Upper lobe of left lung (tissue), 4 donors: Measurements from ENCODE around the gene CHST11.

Source experiments
- EP300 ChIP-seq, 4 donors: sonication (generic); formaldehyde crosslinking; IDR thresholded peaks; one replicate each; pipeline ENCODE4 v1.5.1; 2017; ENCODE audit warnings: antibody characterized with exemption in 4 of 4, control low read depth in 2 of 4
- POLR2A ChIP-seq, 4 donors: fragments of 450-650 bp; IDR thresholded peaks; one replicate each; pipeline ENCODE4 v1.5.1; 2016 to 2017; ENCODE audit warnings: antibody characterized with exemption in 4 of 4, mild to moderate bottlenecking in 2 of 4
- POLR2AphosphoS5 ChIP-seq, 2 donors: sonication (generic); formaldehyde crosslinking; IDR thresholded peaks; one replicate each; pipeline ENCODE4 v1.5.1; 2017; ENCODE audit warnings: antibody characterized with exemption in 2 of 2
- TF ChIP-seq, protein P1 (sequence below), 6 experiments: fragments of 450-650 bp in 4 of 6; fragments of 200-600 bp in 2 of 6; sonication (generic) in 2 of 6; IDR thresholded peaks; one replicate each; pipeline ENCODE4 v1.5.1; 2016 to 2019; ENCODE audit warnings: antibody characterized with exemption in 6 of 6

DNA sequence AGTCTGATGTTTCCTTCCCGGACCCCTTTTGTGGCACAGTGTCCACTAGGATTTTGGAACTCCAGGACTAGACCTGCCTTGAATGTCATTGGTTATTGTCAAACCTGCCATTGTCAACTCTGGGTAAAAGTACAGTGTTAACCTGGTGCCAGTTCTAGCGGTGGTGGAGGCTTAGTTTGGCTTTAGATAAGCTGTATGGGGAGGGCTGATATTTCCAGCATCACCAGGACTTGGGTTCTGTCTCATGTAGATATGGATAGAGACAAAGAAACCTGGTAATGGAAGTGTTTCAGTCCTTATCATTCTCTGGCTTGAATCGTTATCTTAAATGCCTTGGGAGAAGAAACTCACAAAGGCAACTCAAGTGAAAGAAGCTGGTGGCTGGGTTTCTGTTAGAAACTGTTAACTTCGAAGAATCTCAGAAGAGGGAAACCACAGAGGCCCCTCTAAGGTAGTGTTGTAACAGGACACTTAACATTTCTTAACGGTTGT lies 10.6 kb downstream of the CHST11 start:
- TF ChIP-seq EP300 (IDR thresholded peaks at IDR 0.05) = no peak
- TF ChIP-seq, protein P1, sequence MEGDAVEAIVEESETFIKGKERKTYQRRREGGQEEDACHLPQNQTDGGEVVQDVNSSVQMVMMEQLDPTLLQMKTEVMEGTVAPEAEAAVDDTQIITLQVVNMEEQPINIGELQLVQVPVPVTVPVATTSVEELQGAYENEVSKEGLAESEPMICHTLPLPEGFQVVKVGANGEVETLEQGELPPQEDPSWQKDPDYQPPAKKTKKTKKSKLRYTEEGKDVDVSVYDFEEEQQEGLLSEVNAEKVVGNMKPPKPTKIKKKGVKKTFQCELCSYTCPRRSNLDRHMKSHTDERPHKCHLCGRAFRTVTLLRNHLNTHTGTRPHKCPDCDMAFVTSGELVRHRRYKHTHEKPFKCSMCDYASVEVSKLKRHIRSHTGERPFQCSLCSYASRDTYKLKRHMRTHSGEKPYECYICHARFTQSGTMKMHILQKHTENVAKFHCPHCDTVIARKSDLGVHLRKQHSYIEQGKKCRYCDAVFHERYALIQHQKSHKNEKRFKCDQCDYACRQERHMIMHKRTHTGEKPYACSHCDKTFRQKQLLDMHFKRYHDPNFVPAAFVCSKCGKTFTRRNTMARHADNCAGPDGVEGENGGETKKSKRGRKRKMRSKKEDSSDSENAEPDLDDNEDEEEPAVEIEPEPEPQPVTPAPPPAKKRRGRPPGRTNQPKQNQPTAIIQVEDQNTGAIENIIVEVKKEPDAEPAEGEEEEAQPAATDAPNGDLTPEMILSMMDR (IDR thresholded peaks at IDR 0.05) = no peak
- no peak for TF ChIP-seq POLR2AphosphoS5 (IDR thresholded peaks at IDR 0.05)
- no peak for TF ChIP-seq POLR2A (IDR thresholded peaks at IDR 0.05)
